SHP77 (cell line): ENCODE data around the gene GLIS1.

ENCODE experiments used
- DNase-seq, 2 experiments: peaks; one replicate each; lab custom pipeline; 2025; lab: John Stamatoyannopoulos, UW

The GLIS1 gene

DNA sequence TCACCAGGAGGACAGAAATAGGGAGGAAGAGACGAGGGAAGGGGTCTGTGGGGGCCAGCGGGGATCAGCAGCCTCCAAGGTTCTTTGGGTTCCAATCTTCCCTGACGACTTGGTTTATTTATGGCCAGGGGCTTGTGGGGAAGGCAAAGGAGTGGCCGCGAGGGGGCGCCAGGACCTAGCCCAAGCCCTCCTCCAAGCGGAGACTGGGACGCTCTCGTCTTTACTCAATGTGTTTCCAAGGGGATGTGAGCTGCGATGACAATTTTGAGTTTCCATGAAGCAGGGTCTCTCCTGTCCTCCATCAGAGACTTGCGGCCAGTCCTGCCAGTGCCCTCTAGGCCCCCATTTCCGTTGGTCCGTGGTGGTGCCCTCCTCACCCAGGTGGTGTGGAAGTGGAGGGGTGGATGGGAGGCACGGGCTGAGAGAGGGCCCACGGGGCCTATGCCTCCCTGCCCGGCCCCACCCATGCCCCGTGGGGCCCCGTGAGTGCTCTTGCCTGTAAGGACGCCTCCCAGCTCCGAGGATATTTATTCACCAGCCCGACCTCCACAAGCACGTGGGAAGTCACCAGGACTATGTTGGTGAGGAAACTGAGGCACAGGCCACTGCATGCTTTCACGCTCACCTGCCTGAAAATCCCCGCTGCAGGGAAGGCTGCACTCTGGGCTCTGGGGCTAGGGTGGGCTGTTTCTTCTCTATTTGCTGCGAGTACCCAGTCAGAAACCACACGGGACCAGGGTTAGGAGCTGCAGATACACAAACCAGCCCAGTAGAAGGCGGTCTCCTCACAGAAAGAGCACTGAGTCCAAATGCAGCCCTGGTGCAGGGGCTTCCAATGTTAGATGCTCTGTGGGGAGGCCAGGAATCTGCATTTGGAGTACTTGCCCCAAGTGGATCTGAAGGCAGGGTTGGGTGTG is 253.2 kb downstream of the GLIS1 start:
- DNase-seq: peak; percentile 43 to 77

DNA sequence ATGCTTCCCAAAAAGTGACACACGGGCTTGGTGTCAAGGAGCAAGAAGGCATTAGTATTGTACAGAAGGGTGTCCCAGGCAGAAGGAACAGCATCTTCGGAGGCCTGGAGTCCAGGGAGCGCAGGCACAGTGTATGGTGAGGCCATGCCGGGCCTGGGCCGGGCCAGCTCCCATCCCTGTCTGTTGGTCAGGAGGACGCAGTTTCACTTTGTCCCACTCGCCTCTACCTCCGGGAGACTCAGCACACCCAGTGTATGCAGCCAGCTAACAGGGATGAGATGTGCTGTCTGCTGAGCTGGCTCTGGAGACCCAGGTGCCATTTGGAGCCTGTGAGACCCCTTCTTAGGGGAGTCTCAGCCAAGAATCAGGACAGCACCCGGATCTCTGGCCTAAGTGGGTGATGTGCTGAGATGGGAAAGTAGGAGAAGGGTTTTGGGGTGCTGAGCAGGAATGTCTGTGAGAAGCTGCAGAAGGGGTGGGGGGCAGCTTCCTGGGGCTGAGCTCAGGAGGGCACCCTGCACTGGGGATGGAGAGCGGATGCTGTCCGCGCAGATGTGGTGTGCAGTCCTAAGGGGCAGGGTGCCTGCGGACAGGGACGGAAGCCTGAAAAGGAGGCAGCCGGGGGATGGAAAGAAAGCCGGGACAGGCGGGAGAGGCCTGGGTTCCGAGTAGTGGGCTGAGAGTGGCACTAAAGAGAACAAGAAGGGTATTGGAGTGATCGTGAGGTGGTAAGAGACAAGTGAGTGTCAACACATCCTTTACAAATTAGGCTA is 254.1 kb downstream of the GLIS1 start:
- DNase-seq: no peak

DNA sequence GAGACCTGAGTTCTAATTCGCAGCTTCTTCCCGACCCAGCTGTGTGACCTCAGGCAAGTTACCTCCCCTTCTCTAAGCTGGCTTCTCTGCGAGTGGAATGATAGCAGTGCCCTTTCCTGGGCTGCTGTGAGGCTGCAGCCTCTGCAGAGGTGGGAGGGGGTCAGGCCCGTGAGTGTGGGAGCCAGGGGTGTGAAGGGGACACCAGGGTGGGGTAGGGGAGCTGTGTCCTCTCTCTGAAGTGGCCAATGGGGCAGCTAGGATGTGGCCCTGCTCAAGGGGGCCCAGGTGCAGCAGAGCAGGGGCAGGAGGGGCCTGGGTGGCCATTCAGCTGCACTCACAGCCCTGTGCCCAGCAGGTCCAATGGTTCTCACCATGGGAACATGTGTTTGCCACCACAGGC is 255.3 kb downstream of the GLIS1 start:
- DNase-seq: no peak

DNA sequence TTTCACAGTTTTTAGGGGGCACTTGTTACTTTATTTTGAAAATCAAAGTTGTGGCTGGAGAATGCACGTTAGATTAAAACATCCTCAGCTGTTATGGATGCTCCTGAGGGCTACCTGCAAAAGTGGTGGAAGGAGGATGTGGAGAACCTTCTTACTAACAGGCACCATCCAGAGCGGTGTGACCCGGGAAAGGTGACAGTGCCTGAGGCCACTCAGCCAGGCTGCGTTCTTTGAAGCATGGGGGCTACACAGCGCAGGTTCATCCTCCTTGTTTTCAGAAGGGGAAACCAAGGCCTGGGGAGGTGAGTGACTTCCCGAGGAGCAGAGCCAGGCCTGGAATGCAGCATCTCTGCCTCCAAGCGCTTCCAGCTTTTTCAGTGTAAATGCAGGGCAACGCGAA is 255.8 kb downstream of the GLIS1 start:
- DNase-seq: no peak

DNA sequence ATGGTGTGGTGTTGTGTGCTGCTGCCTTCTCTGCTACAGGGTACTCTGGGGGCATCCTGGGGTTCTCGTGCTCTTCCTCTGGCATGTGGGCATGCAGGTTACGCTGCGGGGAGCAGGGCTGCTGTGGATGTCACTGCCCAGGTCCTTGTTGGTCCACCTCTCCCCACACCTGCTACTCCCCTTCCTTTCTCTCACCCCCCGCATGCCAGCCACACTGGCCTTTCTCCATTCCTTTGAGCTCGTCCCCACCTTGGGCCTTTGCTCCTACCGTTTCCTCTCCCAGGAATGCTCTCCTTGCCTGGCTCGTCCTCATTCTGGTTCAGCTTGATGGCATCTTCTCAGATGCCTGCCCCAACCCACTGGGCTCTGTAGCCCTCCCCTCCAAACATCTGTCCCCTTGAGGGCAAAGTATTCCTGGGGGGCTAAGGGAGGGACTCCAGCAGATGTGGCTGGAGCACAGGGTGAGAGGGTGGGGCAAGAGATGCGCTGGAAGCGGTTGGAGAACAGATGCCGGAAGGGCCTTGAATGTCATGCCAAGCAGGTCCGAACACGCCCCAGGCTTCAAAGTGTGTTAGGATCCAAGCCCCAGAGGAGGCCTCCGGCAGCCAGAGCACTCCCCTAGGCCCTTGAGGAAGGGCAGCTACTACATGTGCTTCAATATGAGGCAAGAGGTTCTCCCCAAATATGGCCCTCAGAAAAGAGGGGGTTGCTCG is 256.4 kb downstream of the GLIS1 start:
- DNase-seq: peak in 1 of 2 experiments; percentile 26

DNA sequence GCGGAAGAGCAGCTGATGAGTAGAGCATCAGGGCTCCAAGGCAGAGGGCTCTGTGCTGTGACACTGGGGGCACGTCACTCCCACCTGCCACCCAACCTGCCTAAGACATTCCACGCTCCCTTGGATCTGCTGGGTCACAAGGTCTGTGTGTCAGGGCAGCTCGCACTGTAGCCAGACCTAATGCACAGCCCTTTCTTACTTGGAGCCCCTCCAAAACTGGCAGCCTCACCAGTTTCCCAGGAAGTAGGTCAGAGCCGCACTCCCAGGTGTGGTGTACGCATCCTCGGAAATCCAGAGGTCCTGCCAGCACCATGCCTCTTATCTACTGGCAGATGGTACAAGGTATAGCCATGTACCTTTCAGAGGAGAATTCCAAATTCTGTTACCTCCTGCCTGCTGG is 257.5 kb downstream of the GLIS1 start:
- DNase-seq: no peak

DNA sequence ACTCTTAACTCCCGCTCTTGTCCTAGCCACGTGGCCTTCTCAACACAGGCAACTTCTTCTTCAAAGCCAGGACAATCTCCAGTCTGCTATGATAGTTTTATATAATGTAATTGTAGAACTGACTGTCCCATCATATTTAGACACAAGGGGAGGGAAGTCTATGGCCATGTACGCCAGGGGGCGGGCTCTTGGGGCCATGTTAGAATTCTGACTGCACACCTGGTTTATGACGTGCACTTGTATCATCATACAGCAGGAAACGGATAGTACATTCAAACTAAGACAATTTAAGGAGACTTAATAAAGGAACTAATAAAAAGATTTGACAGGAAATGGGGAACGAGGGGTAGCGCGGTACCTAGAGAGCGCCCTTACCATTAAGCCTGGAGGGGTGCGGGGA is 258.3 kb downstream of the GLIS1 start:
- no peak for DNase-seq

DNA sequence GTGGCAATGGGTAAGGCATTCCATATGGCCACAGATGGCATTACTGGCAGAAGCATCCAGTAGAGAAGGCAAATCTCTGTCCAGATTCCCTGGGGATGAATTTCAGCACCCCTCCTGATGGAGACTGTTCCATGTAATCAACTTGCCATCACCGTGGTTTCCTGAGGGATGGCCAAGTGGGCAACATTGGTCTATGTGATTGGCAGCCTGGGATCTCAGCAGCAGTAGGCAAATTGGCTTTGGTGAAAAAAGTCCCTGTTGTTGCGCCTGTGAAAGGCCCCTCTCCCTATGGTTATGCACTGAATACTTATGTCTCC is 260.5 kb downstream of the GLIS1 start:
- no peak for DNase-seq

DNA sequence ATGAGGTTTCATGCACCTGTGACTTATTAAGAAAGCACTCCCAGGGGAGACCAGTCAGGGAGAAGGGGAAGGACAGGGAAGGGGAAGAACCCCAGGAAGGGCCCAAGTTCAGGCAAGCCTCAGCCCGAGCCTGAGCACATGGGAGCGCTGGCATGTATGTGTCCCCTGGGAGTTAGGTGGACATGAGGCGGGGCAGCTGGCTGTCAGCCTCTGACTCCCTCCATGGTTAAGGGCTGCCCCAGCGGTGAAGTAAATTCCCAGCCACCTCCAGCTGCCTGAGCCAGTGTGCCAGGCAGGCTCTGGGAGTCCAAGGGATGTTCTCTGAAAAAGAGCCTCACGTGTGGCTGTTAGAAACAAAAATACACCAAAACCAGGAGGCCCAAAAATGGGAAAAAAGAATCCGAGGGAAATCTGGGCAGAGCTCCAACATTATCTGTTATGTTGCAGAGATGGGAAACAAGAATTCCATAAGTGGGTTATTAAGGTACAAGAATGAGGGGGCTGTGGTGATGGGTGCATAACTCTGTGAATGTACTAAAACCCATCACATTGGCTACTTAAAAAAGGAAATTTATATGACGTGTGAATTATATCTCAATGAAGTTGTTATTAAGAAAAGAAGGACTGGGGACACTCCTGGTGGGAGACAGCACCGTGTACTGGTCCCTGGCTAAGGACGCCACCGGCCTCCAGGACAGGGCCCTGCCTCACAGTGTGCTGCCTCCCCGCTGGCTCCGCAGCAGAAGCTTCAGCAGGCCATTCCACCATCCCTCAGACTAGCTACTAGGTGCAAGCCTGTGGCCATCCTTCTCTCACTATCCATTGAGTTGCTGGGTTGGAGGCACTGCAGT is 261.1 kb downstream of the GLIS1 start:
- DNase-seq: no peak

DNA sequence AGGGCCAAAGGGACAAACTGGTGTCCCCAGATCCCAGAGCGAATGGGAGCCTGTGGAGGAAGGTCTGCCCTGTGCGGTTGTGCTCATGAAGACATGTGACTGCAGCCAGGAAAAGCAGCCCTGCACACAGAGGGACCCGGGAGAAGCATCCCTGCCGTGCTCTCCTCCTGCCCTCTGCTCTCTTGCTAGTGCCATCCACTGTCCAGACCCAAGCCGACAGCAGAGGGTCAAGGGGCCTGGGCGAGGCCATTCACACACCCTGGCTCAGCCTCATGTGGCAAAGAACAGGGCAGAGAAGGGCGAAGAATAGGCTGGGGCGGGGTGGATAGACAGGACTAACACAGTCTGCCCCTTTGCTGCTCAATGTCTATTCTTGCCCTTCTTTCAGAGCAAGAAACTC is 262.4 kb downstream of the GLIS1 start:
- no peak for DNase-seq

DNA sequence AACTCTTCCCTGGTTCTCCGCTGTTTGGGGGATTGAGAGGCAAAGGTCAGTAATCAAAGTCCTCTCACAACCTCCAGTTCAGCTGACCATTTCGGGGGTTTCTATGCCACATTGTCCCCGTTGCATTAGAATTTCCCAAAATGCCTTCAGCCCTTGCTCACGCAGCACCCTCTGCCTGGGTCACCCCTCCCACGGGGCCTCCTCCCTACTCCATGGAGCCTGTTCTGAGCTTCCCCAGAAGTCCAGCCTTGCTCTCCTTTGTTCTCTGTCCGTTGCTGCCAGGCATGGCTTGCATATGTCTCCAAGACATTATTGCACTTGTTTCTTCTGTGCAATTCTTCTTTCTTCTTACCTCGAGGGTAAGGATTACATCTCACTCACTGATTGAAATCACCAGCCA is 263.3 kb downstream of the GLIS1 start:
- DNase-seq: no peak

DNA sequence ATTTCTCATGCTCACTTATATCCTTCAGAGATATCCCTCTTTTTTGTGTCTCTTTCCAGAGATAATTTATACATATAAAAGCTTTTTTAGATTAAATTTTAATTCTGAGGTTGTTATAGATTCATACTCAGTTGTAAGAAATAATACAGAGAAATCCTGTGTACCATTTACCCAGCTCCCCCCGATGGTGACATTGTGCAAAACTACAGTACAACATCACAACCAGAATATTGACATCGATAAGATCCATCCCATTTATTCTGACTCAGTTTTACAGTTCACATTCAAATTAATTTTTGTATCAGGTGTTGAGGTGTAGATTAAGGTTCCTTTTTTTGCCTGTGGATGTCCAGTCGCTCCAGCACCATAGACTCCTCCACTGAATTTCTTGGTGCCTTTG is 265.5 kb downstream of the GLIS1 start:
- no peak for DNase-seq

DNA sequence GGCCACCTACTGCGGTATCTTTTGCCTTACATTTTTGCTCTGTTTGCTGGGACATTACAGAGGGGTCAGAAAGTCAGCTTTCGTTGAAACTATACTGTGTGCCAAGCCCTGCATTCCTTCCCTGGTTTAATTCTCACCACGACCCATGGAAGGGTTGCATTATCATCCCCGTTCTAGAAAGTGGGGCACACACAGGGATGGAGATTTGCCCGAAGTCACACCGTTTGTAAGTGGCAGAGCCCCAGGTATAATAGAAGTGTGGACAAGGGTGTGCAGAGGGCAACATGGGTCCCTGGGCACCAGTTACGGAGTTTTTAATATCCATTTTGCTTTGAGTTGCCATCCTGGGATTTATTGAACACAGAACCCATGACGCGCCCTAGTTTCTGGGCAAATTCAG is 268.0 kb downstream of the GLIS1 start:
- no peak for DNase-seq

DNA sequence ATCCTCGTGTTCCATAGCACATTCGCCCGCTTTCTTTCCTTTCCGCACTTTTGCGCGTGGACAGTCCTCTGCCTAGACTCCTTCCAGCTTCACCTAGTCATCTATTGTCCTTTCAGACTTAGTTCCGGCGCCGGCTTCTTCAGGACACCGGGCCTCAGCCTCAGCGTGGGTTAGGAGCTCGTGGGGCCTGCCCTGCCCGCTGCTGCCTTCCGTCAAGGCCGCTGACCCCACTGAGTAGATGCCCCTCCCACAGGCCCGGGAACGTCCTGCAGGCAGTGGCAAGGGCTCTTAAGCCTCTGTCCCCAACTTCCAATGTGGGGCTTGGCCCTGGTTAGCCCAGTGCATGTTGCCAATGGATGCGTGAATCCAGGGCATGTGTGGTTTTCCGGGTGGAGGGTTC is 268.4 kb downstream of the GLIS1 start:
- no peak for DNase-seq

DNA sequence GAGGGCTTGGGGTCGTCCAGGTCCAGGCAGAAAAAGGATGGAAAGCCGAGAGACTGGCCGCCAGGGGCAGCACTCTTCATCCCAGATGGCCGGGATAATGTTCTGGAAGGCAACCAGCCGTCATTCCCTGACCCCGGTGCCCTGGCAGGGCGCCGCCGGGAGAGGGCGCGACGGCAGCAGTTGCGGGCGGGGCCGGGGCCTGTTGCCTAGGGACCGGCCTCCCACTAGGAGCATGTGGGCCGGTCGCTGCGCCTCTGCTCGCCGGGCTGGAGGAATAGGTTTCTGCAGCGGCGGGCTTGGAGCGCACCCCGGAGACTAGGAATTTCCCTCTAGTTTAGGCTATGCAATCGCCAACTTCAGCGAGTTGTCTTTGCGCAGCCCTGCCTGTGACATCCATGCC is 268.8 kb downstream of the GLIS1 start:
- DNase-seq: peak; percentile 23 to 27

DNA sequence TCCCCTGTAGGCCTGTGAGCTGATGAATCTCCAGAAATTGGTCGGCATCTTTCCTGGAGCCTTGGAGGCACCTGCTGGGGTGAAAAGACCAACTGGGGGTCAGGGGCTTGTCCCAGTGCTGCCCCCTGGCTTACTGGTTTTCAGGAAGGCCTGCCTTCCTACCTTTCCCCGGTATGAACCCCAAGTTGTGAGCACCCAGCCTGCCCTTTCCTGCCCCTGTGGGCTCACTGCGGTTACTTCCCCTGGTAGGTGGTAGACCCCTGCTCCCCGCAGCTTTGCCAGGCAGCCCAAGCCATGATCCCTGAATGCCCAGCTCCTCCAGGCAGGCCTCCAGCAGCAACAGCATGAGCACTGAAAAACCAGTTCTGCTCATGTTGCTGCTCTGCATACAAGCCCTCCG is 269.6 kb downstream of the GLIS1 start:
- DNase-seq: no peak

DNA sequence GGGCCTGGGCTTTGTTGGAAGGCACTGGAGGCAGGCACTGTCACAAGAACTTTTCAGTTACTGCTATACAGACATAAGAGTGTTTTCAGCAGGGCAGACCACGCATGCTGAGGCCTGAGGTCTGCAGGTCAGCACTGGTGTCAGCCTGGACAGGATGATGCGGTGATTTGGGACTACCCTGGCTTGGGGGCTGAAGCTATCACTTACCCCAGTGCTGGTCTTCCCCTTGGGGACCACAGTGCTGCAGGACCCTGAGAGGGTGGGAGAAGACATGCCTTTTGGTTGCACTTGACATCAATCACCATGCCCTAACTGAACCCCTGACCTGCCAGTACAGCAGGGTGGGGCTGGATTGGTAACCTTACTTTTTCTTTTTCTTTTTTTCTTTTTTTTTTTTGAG is 270.6 kb downstream of the GLIS1 start:
- DNase-seq: no peak

DNA sequence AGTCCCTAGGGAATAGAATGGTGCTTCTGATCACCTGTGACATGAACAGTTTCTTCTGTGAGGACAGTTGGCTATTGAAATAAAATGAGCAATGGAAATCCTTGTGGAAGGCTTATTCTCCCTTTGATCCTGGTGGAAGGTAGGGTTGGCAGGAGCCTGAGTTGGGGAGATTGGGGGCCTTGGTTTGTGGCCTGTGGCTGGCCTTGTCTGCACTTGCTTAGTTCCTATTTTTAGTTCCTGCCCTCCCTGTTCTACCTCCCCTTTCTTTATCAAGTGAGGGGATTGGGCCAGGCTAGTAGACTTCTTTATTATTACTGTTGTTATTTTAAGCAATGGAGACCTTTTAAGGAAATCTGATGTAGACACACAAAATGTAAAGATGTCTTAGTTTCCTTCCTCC is 271.6 kb downstream of the GLIS1 start:
- DNase-seq: no peak

DNA sequence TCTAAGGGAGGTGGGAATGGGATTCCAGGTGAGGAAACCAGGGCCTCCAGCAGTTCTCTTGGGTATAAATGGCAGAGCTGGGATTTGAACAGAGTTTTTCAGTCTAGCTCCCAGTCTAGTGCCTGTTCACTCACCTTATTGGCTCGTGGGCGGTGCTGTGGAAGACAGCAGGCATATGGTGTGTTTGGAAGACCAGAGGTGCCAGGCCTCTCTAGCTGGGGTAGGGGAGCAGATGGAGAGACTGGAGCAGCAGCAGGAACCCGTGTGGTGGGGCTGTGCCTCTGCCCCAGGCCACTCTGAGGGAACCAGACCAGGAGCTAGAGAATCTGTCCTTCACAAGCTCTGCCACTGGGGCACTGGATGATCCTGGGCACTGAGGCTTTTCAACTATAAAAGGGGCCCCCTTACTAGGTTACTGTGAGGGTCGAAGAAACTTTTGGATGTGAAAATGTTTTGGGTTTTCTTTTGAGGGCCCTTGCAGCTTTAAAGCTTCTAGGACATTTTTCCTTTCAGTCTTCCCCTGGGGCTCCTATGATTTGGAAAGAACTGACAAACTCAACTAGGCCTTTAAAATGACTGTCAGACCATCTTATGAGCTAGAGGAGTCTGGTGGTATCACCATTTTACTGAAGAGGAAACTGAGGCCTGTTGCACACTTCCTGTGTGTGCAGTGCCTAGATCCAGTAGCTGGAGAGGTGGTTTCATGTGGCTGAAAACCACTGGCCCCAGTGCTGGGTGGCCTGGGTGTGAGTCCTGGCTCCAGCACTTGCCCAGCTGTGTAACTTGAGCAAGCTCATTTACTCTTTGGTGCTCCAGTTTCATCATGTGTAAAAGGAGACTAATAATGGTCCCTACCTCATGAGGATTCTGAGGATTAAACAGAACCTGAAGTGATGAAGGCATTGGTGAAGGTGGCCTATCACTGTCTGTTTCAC is 273.7 kb downstream of the GLIS1 start:
- no peak for DNase-seq

DNA sequence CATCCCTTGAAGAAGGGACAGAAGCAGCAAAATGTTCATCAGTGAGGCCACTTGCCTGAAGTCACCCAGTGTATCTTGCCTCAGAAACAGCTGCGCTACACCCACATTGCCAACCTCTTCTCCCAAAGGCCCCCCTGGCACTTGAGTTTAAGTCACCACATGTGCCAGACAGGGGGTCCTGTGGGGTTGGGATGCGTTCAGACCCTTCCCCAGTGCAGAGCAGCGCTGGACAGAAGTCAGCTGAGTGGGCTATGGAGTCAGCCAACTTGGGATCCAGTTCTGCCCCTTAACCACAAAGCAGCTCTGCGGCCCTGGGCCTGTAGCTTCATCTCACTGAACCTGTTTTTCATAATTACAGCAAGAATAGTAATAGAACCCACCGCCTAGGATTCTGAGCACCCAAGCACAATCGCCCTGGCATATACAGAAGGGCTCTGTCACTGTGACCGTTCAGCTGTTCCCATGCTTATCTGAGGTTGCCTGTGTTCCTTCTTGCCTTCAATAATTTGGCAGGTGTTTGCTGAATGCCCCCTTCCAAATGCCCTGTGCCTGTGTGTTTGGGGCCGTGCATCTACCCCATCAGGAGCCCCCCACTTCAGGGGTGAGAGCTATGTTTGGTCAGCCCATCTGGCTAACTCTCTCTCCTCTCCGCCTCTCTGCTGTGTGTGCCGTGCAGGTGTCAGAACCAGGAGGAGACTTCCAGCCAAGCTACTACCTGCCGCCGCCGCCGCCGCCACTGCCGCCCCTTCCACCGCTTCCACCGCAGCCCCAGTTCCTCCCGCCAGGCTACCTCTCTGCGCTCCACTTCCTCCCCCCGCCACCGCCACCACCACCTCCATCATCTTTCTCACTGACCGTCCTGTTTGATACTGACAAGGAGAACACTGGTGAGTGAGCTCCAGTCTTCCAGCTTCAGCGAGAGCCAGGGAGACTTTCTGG is 274.7 kb downstream of the GLIS1 start:
- DNase-seq: no peak
